WTC11 (cell line): Measurements from ENCODE around the gene RBM38. TPM values are rescaled to one million over a fixed set of nuclear protein-coding genes. Genes with fewer than 3 reads are reported as not detected.

Source experiments
- ATAC-seq: fragments of 200-7000 bp; cut with Tn5 transposase; 2 replicates; pipeline ENCODE4 v1.10.0; 2021; ENCODE audit warnings: mild to moderate bottlenecking, moderate library complexity
- CTCF ChIA-PET: fragments of 300-600 bp; sonication (Branson Sonifier 250); formaldehyde crosslinking; loops from one replicate; lab custom pipeline; 2021; ENCODE audit warnings: antibody characterized with exemption; lab: Charles Lee
- POLR2A ChIA-PET: fragments of 350-600 bp; sonication (Branson Sonifier 250); formaldehyde crosslinking; loops from one replicate; lab custom pipeline; 2021; ENCODE audit warnings: antibody characterized with exemption; lab: Charles Lee
- DNase-seq: peaks from one replicate; pipeline ENCODE4 v3.0.0; 2021; ENCODE audit warnings: low spot score
- H3K27ac Mint-ChIP-seq: 2 replicates; pipeline ENCODE4 v1.8.0; 2021; ENCODE audit warnings: mixed read lengths
- H3K27me3 Mint-ChIP-seq: 2 replicates; pipeline ENCODE4 v1.8.0; 2021; ENCODE audit warnings: low read depth, mild to moderate bottlenecking, moderate library complexity, mixed read lengths
- H3K36me3 Mint-ChIP-seq: 2 replicates; pipeline ENCODE4 v1.8.0; 2021; ENCODE audit warnings: mixed read lengths
- H3K4me1 Mint-ChIP-seq: 2 replicates; pipeline ENCODE4 v1.8.0; 2022; ENCODE audit warnings: mixed read lengths
- H3K4me3 Mint-ChIP-seq: 2 replicates; pipeline ENCODE4 v1.8.0; 2021; ENCODE audit warnings: mild to moderate bottlenecking, moderate library complexity, mixed read lengths
- H3K9me3 Mint-ChIP-seq: 2 replicates; pipeline ENCODE4 v1.8.0; 2021; ENCODE audit warnings: mixed read lengths
- CBFB ChIP-seq: sonication (generic); formaldehyde crosslinking; IDR thresholded peaks from 2 replicates; pipeline ENCODE4 v1.8.1; 2022; ENCODE audit warnings: mild to moderate bottlenecking, low read depth, missing genetic modification reagents
- CDX4 ChIP-seq: fragments of 250-450 bp; sonication (Bioruptor Pico); IDR thresholded peaks from 2 replicates; pipeline ENCODE4 v1.9.0; 2021; ENCODE audit warnings: moderate library complexity, mild to moderate bottlenecking, inconsistent platforms, borderline replicate concordance
- CREB1 ChIP-seq: sonication (generic); formaldehyde crosslinking; IDR thresholded peaks from 2 replicates; pipeline ENCODE4 v1.8.0; 2023; ENCODE audit warnings: mild to moderate bottlenecking, missing genetic modification reagents
- CREM ChIP-seq: sonication (generic); formaldehyde crosslinking; IDR thresholded peaks from 2 replicates; pipeline ENCODE4 v1.8.1; 2022; ENCODE audit warnings: mild to moderate bottlenecking, missing genetic modification reagents, moderate library complexity
- ELF4 ChIP-seq: sonication (generic); formaldehyde crosslinking; IDR thresholded peaks from 2 replicates; pipeline ENCODE4 v1.8.1; 2022; ENCODE audit warnings: low read depth, mild to moderate bottlenecking, moderate library complexity, missing genetic modification reagents
- EMX1 ChIP-seq: fragments of 250-450 bp; sonication (Bioruptor Pico); IDR thresholded peaks from 2 replicates; pipeline ENCODE4 v1.8.0; 2021; ENCODE audit warnings: mild to moderate bottlenecking
- FOXP1 ChIP-seq: sonication (generic); formaldehyde crosslinking; IDR thresholded peaks from 2 replicates; pipeline ENCODE4 v1.8.0; 2022; ENCODE audit warnings: missing genetic modification reagents, mild to moderate bottlenecking, moderate library complexity, borderline replicate concordance
- GABPB1 ChIP-seq: sonication (generic); formaldehyde crosslinking; IDR thresholded peaks from 2 replicates; pipeline ENCODE4 v1.8.1; 2023; ENCODE audit warnings: mild to moderate bottlenecking, missing genetic modification reagents
- MLX ChIP-seq: sonication (generic); formaldehyde crosslinking; IDR thresholded peaks from 2 replicates; pipeline ENCODE4 v1.8.1; 2023; ENCODE audit warnings: mild to moderate bottlenecking, missing genetic modification reagents, moderate library complexity
- PREB ChIP-seq: sonication (generic); formaldehyde crosslinking; IDR thresholded peaks from 2 replicates; pipeline ENCODE4 v1.8.1; 2022; ENCODE audit warnings: mild to moderate bottlenecking, missing genetic modification reagents, moderate library complexity, borderline replicate concordance
- PRRX2 ChIP-seq: fragments of 250-450 bp; sonication (Bioruptor Pico); IDR thresholded peaks from 2 replicates; pipeline ENCODE4 v1.8.0; 2021; ENCODE audit warnings: mild to moderate bottlenecking
- SMAD3 ChIP-seq: sonication (generic); formaldehyde crosslinking; IDR thresholded peaks from 2 replicates; pipeline ENCODE4 v1.8.0; 2022; ENCODE audit warnings: missing genetic modification reagents, mild to moderate bottlenecking, borderline replicate concordance
- SMAD4 ChIP-seq: sonication (generic); formaldehyde crosslinking; IDR thresholded peaks from 2 replicates; pipeline ENCODE4 v1.8.0; 2022; ENCODE audit warnings: mild to moderate bottlenecking, missing genetic modification reagents
- SOX15 ChIP-seq: fragments of 250-450 bp; sonication (Bioruptor Pico); IDR thresholded peaks from 2 replicates; pipeline ENCODE4 v1.9.0; 2021; ENCODE audit warnings: mild to moderate bottlenecking
- TP53 ChIP-seq: sonication (generic); formaldehyde crosslinking; IDR thresholded peaks from 2 replicates; pipeline ENCODE4 v1.8.1; 2023; ENCODE audit warnings: mild to moderate bottlenecking, missing genetic modification reagents
- USF2 ChIP-seq: sonication (generic); formaldehyde crosslinking; IDR thresholded peaks from 2 replicates; pipeline ENCODE4 v1.8.1; 2023; ENCODE audit warnings: mild to moderate bottlenecking, missing genetic modification reagents, moderate library complexity
- ZNF281 ChIP-seq: sonication (generic); formaldehyde crosslinking; IDR thresholded peaks from 2 replicates; pipeline ENCODE4 v1.8.0; 2023; ENCODE audit warnings: mild to moderate bottlenecking, missing genetic modification reagents
- ZNF317 ChIP-seq: sonication (generic); formaldehyde crosslinking; IDR thresholded peaks from 2 replicates; pipeline ENCODE4 v1.8.1; 2023; ENCODE audit warnings: low read depth, mild to moderate bottlenecking, moderate library complexity, missing genetic modification reagents, borderline replicate concordance
- ZNF532 ChIP-seq: fragments of 250-450 bp; sonication (Bioruptor Pico); IDR thresholded peaks from 2 replicates; pipeline ENCODE4 v1.9.0; 2021; ENCODE audit warnings: mild to moderate bottlenecking, borderline replicate concordance
- total RNA-seq: library from RNA; stranded (reverse); gene quantifications from 3 replicates; pipeline ENCODE4 v1.2.3, GENCODE V29; 2021

The RBM38 gene
- total RNA-seq, 1 experiment from 2014 or later: 69.0 TPM

GRCh38 chr20:57435105-57435497 is 43.9 kb downstream of the RBM38 start (continued):
- no peak for TF ChIP-seq CREM (CRISPR knock-in tag)
- no peak for TF ChIP-seq EMX1 (CRISPR knock-in tag)
- TF ChIP-seq SMAD3 (CRISPR knock-in tag): no peak
- TF ChIP-seq TP53 (CRISPR knock-in tag): no peak

- Mint-ChIP-seq H3K4me3 (no peak overlapping the region), H3K36me3 (no peaks in the 10 kb centered on the region), H3K9me3 (no peaks in the 10 kb centered on the region), H3K27me3 (no peaks in the 10 kb centered on the region), H3K27ac (no peak overlapping the region), H3K4me1 (peaks cover 7% of the 10 kb centered on the region)
- peak; percentile 76 for ATAC-seq
- ChIA-PET POLR2A (interaction anchor here (1.0 kb wide), 2 partner anchors 45 to 46 kb away, joined by 3 to 6 read pairs; no protein-coding TSS in a partner anchor), CTCF (interaction anchor here (0.6 to 1.3 kb wide), 6 partner anchors 11 to 83 kb away, joined by 3 to 5 read pairs (median 3); no protein-coding TSS in a partner anchor)
- no peak for TF ChIP-seq PRRX2 (CRISPR knock-in tag)
- TF ChIP-seq CREB1: no peak
- peak; percentile 62; the same call in 1 of the 2 replicates for TF ChIP-seq GABPB1 (CRISPR knock-in tag)
- TF ChIP-seq CBFB: no peak
- no peak for TF ChIP-seq SMAD4 (CRISPR knock-in tag)
- no peak for TF ChIP-seq USF2 (CRISPR knock-in tag)
- DNase-seq: no peak
Measured at GRCh38 chr20:57435498-57436222, 44.5 kb downstream of the RBM38 start.

- CTCF ChIA-PET: interaction anchor here (0.7 to 1.0 kb wide), 3 partner anchors 12 to 82 kb away, joined by 3 read pairs; no protein-coding TSS in a partner anchor
- DNase-seq: no peak
- ATAC-seq: no peak
- Mint-ChIP-seq H3K27me3 (no peaks in the 10 kb centered on the region), H3K9me3 (no peaks in the 10 kb centered on the region), H3K36me3 (no peaks in the 10 kb centered on the region), H3K4me1 (peaks cover 7% of the 10 kb centered on the region), H3K4me3 (no peak overlapping the region)
- POLR2A ChIA-PET: interaction anchor here (1.0 kb wide), 1 partner anchor 46 kb away, joined by 6 read pairs; no protein-coding TSS in a partner anchor
- TF ChIP-seq ZNF317: no peak
- no peak for TF ChIP-seq PREB (CRISPR knock-in tag)
- TF ChIP-seq ZNF532: no peak
- no peak for TF ChIP-seq ZNF281
- TF ChIP-seq SOX15 (CRISPR knock-in tag): no peak
- TF ChIP-seq CDX4 (CRISPR knock-in tag): no peak
- TF ChIP-seq FOXP1 (CRISPR knock-in tag): no peak
- no peak for TF ChIP-seq ELF4 (CRISPR knock-in tag)
- TF ChIP-seq MLX (CRISPR knock-in tag): no peak
- TF ChIP-seq SMAD3 (CRISPR knock-in tag): no peak
- TF ChIP-seq, all 79 proteins: peak for 0
- H3K27ac Mint-ChIP-seq: no peak overlapping the region
Measured at GRCh38 chr20:57436223-57436545, 45.0 kb downstream of the RBM38 start.
